Vagina (tissue), 2 donors: Measurements from ENCODE around the gene SQSTM1.

Experiments
- POLR2AphosphoS5 ChIP-seq, 2 donors: sonication (generic); formaldehyde crosslinking; IDR thresholded peaks; one replicate each; pipeline ENCODE4 v1.9.0; 2017; ENCODE audit warnings: antibody characterized with exemption in 2 of 2, mild to moderate bottlenecking in 2 of 2, low read depth in 1 of 2; ENCODE audit not compliant: insufficient read depth in 1 of 2
- TF ChIP-seq, protein P1 (sequence below), 3 experiments: fragments of 450-650 bp in 2 of 3; fragments of 200-600 bp in 1 of 3; sonication (generic) in 1 of 3; IDR thresholded peaks; one replicate each; pipeline ENCODE4 v1.5.1; 2017 to 2019; ENCODE audit warnings: antibody characterized with exemption in 3 of 3, mild to moderate bottlenecking in 2 of 3, moderate library complexity in 2 of 3

GRCh38 chr5:179854356-179854755, 33.7 kb downstream of the SQSTM1 start:
- TF ChIP-seq, protein P1, sequence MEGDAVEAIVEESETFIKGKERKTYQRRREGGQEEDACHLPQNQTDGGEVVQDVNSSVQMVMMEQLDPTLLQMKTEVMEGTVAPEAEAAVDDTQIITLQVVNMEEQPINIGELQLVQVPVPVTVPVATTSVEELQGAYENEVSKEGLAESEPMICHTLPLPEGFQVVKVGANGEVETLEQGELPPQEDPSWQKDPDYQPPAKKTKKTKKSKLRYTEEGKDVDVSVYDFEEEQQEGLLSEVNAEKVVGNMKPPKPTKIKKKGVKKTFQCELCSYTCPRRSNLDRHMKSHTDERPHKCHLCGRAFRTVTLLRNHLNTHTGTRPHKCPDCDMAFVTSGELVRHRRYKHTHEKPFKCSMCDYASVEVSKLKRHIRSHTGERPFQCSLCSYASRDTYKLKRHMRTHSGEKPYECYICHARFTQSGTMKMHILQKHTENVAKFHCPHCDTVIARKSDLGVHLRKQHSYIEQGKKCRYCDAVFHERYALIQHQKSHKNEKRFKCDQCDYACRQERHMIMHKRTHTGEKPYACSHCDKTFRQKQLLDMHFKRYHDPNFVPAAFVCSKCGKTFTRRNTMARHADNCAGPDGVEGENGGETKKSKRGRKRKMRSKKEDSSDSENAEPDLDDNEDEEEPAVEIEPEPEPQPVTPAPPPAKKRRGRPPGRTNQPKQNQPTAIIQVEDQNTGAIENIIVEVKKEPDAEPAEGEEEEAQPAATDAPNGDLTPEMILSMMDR (IDR thresholded peaks at IDR 0.05) = no peak
- TF ChIP-seq POLR2AphosphoS5 (IDR thresholded peaks at IDR 0.05; ENCODE audit: insufficient read depth in 1 of 2, low read depth in 1 of 2) = no peak
